Stimulated activated CD8-positive, alpha-beta memory T cell treated with anti-CD3 and anti-CD28 coated beads, Interleukin-4, amount 100 ng/mL, for 24 hours (primary cell): ENCODE measurements around the gene LRP11.
"Not testable (repeated sequence)": the region's sequence is repeated elsewhere in the genome, so short reads cannot be mapped to it uniquely, and the experiment has no call there.

Source experiments
- DNase-seq: peaks from one replicate; pipeline ENCODE4 v3.0.0-alpha.2; 2020; ENCODE audit warnings: low read depth

Gene LRP11

DNA sequence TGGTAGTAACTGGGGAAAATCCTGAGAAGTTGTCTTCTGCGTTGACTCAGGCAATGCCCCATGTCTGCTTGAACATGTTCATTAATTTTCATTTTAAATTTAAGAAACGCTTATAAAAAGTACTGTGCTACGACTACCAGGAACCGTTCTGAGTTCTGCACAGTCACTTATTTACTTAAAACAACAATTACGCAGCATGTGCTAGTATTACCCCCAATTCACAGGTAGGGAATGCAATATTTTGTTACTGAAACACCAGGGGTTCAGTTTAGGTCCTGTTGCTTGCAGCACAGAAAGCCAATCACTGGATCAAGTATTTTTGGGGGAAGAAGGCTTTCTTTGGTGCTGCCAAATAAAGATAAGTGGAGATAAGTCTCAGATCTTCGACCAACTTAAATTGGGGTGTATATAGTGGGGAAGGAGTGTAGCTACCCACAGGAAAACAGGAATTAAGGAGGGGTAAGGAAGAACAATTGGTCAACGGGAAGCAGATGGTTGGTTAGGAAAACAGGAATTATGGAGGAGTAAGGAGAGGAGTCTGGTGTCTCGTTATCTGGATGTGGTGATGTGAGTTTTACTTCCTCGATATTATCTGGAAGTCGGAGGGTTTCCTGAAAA lies 5.2 kb upstream of the LRP11 start:
- no peak for DNase-seq

DNA sequence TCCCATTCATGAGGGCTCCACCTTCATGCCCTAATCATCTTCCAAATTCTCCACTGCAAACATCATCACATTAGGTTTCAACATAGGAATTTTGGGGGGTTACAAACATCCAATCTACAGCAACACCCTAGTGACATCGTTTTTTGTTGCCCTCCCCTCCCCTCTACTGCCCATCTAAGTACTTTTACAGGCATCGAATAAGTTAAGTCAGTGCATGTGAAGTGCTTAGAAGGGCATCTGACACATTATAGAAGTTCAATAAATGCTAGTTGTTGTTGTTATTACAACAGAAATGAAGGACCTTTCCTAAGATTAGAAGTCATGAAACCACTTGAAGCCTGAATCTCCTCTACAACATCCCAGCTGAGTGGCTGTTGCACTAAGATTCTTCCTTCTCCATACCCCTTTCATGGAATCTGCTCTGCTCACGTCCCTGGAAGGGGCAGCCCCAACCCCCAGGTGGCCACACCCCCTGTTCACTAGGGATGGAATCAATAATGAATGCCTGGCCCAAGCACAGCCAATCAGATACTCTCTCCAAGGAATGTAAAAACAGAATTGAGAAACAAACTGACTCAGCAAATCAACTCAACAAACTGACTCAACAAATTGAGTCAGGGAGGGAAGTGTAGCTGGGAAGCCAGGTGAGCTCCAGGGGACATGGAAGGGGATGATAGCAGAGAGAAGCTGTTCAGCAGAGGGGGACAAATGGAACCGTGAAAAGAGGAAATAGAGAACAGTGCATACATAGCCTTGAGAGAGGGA lies 3.9 kb upstream of the LRP11 start:
- no peak for DNase-seq

DNA sequence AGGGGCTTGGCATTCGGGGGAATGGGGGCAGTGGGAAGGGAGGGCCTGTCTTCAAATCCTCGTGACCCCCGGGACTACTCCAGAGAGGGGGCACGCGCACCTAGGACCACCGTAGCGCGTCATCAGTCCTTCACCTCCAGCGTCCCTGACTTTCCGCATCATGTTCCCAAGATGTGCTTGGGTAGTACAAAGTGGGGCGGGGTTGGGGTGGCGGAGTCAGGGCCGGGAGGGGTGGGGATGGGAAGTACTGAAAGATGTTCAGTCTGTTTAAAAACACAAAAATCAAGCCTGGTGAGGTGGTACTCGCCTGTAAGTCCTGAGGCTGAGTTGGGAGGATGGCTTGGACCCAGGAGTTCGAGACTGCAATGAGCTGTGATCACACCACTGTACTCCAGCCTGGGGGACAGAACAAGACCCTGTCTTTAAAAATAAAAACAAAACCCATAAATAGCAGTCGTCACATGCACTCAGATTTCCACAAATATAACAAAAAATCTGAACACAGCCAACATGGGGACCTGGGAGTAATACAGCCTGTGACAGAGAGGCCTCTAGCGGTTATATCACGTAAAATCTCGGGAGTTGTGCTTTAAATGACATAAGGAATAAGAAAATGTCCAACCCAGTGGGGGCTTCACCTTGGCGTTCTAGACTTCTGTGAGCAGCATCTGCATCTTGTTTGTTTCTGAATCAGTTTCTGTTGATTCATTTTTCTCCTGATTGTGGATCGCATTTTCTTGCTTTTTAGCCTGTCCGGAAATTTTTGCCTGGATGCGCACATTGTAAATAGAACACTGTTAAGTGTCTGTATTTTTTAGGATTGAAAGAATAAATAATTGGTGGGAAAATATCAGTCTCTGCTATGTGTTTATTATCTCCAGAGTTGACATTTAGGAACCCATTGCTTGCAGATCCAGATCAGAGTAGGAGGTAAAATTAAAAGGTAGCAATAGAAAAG lies 698 bp upstream of the LRP11 start:
- no peak for DNase-seq

DNA sequence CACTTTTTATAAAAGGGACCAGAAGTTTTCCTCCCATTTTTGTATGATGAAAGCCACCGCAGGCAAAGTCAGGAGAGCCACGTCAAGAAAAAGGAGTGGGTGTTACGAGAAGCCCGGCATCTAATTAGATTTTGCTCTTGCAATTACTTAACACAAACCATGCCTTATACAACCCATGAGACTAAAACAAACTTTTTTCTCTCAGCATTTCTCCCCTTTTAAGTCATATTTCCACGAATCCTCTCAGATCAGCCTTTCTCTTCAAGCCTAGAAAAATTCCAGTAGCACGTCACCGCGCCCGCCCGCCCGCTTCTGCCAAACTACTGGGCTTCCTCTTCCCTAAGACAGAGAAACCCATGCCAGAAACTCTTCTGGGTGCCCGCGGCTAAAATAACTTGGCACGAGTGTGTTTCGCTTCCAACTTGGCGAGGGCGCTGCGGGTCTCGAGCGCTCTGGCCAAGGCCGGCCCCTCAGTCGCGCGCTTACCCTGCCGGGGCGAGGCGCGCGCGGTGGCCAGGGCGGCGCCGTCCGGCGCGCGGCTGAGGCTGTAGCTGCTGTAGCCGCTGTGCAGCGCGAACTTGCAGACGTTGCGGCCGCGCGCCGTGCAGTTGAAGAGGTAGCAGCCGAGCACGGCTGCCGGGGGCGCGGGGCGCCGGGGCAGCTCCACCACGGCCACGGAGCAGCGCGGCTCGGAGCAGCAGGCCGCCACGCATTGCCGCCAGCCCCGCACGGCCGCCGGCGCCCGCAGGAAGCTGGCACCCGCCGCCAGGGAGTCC lies 1.0 kb downstream of the LRP11 start:
- DNase-seq, result no peak

DNA sequence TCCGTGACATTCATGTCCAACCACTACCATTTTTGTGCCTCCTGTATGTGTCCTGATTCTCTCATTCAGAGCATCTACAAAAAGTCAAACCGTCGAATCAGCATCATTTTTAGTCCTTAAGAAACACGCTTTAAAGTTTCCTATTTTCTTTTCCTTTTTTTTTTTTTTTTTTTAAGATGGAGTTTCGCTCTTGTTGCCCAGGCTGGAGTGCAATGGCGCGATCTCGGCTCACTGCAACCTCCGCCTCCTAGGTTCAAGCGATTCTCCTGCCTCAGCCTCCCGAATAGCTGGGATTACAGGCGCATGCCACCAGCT lies 1.8 kb downstream of the LRP11 start:
- DNase-seq, result not testable (repeated sequence)

DNA sequence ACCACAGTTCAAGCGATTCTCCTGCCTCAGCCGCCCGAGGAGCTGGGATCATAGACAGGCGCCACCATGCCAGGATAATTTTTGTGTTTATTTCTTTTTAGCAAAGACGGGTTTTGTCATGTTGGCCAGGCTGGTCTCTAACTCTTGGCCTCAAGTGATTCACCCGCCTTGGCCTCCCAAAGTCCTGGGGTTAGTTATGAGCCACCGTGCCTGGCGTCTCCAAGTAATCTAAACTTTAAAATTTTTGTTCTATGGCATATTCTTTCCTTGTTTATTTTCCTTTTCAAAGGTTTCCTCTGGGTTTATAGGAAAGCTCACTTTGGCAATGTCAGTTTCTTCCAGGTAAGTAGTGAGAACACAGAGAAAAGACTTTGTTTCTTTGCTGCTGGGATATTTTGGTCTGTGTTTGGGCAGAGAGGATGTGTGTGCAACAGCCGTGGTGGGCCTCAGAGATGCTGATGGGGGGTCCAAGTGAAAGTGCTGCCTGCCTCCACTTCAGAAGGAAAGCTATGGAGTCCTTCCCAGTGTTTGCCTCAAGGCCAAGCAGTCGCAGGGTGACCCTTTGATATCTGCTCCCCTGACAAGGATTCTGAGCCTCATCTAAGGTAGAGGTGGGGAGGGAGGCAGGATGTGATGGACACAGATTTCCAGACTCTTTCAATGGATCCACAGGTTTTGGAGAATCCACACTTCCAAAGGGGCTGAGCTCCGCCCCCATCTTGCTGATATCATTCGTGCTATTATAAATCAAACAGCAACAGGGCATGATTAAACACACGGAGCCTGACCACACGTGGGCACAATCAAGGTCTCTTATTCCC lies 2.3 kb downstream of the LRP11 start:
- DNase-seq, result no peak

DNA sequence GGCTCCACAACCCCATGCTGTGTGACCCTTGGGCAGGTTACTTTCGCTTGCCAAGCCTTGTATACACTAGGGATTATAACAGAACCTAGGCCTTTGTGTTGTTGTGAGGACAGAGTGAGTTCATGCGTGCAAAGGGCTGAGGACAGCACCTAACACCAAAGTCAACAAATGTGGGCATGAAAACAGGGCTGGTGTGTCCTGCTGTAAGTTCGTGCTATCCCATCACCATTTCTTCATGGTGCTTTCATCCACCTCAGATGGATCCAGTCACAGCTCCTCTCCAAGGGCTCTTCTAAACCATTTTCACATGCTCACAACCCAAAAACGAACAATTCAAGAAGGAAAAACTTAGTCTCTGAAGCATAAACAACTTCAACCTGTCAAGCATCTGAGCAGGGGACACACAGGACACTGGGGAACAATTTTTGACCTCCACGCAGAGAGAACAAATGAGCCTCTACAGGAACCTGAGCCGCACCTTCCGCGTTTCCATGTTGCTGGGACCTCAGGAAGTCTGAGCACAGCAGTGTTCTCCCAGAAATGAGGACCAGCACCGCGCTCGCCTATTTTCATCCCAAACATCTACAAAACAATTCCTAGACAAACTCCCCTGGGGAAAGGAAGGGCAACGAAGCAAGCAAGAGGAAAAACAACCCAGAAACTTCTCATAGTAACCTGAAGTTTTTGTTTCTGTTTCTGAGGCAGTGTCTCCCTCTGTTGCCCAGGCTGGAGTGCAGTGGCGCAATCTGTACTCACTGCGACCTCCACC lies 3.1 kb downstream of the LRP11 start:
- DNase-seq, result no peak

DNA sequence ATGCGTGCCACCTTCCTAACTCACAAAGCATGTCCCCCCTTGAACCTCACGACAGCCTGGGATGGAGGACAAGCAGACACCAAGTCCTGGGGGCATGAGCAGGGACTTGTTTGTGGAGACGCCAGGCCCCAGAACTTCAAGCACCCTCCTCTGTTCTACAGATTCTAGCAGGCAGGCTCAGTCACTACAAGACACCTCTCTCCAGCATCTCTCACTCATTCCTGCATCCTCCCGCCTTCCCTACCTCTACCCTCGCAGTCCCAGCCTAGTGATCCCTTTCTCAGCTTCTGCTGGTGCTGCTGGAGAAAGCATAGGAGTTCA lies 3.7 kb downstream of the LRP11 start:
- DNase-seq, result no peak

DNA sequence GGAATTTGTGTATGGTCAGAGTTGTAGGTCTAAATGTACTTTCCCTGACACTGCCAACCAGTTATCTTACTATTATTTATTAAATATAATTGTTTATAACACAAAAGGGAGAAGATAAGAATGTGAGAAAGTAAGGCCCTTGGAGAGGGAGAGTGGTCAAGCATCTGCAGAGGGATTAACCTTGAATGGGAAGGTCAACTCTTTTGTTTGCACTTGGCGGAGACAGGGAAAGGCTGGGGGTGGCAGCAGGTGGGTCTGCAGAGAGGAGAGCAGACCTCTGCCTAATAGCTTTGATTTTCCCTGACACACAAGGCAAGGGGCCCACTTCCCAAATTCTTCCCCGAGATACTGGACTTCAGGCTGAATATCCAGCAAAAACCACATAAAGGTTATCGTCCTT lies 4.2 kb downstream of the LRP11 start:
- no peak for DNase-seq

DNA sequence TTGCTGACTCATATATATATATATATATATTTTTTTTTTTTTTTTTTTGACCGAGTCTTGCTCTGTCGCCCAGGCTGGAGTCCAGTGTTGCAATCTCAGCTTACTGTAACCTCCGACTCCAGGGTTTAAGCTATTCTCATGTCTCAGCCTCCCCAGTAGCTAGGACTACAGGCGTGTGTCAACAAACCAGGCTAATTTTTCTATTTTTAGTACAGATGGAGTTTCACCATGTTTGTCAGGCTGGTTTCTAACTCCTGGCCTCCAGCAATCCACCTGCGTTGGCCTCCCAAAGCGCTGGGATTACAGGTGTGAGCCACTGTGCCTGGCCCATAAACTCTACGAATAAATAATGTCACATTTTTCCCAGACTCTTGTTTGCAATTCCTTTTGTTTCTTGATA lies 4.8 kb downstream of the LRP11 start:
- DNase-seq, result no peak

DNA sequence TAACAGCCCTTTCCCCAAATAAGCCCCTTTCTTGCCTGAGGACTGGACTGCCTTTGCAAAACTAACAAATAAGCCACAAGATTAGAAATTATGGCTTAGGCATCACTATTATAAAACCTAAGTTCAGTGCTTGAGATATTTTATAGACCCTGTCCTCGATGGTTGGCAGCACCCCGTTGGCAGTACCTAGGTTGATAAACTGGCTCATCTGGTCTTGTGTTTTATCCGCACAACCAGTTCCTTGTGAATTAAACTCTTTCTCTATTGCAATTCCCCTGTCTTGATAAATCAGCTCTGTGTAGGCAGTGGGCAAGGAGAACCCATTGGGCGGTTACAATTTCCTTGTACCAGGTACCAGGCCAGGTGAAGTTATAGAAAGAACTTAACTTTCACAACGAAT lies 6.6 kb downstream of the LRP11 start:
- DNase-seq, result no peak

DNA sequence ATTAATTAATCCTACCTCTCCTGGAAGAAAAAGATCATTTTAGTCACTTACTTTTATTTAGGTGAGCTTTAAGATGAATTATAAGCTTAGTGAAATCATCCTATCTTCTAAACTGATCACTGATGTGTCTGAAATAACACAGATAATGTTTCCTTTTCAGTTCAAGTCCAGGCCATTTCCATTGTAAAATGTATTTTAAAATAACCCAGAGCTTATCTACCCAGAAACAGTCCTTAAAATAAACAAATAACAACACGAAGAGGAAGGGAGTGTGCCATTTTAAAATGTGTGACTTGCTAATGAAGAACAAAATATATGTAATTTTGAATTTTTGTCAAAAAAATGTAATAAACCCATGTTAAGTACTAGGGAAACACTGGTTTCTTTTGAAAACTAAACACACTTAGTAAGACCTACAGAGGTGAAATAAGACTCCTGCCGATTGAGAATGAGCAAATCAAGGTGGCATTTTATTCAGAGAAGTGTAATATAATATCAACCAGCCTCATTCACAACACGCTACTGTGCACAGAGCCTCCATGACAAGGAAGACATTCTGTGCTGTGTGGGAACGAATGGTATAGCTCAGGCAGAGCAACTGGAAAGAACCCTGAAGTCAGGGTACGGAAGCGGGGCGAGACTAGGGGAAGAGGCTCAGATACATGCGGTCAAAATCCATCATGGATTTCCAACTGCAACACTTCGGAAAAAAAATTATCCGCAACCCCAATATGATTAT lies 7.7 kb downstream of the LRP11 start:
- DNase-seq, result no peak

DNA sequence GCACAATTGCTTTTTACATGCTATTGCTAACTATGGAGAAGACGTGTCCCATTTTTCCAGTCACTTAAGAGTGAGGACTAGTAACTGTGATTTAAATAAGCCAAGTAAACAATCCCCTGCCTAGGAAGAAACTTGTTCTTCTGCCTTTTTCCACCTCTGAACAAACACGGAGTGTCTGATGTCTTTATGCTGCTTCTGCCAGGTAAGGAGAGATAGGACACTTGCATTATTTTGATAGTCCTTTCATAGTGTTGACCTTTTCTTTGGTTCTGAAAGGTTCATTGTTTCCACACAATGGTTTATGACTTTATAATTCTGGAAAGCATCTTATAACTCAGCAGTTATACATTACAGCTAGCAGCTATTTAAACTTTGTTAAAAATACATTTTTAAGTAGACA lies 8.4 kb downstream of the LRP11 start:
- no peak for DNase-seq

DNA sequence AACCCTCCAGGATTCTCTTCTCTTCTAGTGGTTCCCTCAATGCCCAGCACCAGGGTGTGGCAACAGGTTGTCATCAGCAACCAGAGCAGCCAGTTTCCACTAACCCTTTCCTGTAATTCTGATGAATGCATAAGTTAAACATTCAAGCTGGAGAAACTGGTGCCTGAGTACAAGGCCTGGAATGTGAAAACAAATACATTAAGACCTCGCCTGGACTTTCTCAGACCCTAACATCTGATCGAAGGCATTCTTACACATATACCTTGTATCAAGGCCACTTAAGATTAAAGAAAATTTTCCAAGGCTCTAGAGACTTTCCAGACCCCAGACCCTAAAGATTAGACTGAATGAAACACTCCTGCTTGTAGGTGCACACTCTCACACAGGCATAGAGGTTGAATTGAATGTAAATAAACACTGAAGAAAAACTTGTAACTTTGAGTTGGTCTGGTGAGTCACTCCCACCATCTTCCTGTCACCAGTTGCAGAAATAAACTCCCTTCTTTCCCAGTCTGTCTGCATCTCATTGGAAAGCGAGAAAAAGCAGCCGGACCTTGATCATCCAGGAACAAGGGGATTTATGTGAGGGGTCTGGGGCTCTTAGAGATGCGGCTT lies 9.0 kb downstream of the LRP11 start:
- no peak for DNase-seq

DNA sequence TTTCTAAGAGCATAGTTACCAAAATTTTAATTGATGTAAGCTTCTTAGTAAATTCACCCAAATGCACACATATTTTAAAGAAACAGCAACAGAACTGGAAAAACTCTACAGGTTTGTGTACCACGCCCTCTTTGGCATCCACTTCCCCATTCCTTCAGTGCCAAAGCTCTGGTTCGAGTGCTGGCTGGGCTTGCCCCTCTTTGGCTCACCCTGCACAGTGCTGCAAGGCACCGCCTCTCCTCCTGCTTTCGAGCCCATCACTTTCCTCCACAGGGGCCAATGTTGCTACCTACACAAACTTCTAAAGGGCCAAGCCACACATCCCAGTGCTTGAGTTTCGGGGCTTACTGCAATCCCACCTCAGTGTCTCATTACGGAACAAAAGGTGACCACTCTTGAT lies 9.6 kb downstream of the LRP11 start:
- no peak for DNase-seq

DNA sequence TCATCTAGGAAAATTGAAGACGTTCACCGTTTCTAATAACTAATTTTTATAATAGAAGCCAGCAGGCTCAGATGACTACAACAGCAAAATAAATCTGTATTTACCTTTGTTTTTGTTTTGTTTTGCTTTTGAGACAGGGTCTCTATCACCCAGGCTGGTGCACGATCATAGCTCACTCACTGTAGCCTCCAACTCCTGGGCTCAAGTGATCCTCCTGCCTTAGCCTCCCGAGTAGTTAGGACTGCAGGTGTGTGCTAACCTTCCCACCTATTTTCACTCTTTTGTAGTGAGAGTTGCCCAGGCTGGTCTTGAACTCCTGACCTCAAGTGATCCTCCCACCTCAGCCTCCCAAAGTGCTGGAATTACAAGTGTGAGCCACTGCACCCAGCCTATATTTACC lies 10.1 kb downstream of the LRP11 start:
- DNase-seq, result not testable (repeated sequence)

DNA sequence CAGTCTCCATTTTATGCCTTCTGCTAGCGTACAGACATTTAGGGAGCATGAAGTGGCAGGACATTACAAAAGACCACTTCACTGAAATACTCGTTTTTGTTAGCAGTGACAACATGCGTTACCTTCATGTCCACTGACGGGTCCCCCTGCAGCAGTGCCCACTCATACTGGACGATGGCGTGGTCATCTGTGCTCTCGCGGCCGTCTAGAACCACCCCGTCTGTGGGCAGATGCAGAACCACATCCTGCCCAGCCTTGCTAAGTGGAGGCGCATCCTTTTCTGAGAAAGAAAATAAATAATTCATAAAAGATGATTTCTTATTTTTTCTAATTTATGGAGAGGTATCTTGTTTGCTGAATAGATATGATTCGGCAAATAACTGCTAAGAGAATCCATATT lies 11.3 kb downstream of the LRP11 start:
- no peak for DNase-seq

DNA sequence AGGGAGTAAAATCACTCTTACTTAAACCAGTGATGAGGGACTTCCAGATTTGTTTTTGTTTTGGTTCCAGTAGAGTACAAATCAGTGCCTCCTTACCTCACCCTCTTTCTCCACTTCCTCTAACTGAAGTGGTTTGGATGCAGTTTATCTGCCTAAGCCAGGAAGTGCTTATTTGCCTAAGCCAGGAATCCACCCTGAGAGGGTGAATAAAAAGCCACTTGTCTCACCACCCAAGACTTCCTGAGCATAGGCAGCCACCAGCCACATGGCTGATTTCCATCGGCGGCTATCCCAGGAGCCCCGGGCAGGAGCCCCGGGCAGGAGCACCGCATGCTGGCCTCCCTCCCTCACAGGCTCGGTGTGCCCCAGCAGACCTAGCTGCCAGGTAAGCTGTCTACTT lies 12.0 kb downstream of the LRP11 start:
- DNase-seq, result no peak

DNA sequence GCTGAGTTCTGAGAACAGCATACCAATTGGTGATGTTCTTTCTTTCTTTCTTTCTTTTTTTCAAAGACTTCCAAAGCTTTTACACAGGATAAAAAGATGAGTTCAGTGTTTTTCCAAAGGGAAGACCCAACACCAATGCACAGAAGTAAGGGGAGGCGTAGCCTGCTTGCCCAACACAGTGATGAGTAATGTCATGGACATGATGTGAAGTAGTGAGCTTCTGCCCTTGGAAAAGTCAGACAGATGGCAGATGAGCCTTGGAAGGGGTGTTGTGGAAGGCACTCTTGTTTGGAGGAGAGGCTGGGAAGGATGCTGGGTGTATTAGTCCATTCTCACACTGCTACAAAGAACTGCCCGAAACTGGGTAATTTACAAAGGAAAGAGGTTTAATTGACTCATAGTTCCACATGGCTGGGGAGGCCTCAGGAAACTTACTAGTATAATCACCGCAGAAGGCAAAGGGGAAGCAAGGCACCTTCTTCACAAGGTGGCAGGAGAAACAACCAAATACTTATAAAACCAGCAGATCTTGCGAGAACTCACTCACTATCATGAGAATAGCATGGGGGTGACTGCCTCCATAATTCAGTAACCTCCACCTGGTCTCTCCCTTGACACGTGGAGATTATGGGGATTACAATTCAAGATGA lies 12.6 kb downstream of the LRP11 start:
- DNase-seq, result no peak
